ENCODE data around the gene PRKCH. TPM values are rescaled to one million over a fixed set of nuclear protein-coding genes. Genes with fewer than 3 reads are reported as not detected.

Gene PRKCH
- 117 and 147 TPM in 2 replicates for total RNA-seq

GRCh38 chr14:61321385-61322010 is at the start of gene PRKCH:
Gene PRKCH, plus strand, starts transcription at chr14:61321579. Its CDS starts 523 bp downstream, at chr14:61322102.
- no peak for DNase-seq (ENCODE audit: extremely low read depth, low read depth, low spot score)

- no peak for DNase-seq (ENCODE audit: extremely low read depth, low read depth, low spot score)
Measured at GRCh38 chr14:61277232-61277631, 44.1 kb upstream of the PRKCH start.

DNA sequence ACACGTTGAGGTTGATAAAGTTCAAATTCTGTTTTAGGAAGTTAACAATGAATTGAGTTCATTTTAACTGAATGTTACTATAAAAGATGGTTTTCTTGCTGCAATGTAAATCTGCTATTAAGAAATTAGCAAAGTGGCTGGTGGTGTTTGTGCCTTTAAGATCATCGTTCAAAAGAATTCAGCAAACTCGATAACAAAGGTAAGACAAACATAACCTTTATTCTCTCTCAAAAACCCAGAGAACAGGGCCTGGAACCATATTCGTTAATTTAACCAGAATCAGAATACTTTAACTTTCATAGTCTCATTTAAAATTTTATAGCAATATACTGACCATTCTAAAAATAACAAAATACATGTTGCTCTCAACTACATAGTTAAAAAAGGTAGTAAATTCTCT is 43.6 kb upstream of the PRKCH start:
- no peak for DNase-seq (ENCODE audit: extremely low read depth, low read depth, low spot score)

GRCh38 chr14:61279082-61279481 is 42.3 kb upstream of the PRKCH start:
- DNase-seq (ENCODE audit: extremely low read depth, low read depth, low spot score) = no peak

DNA sequence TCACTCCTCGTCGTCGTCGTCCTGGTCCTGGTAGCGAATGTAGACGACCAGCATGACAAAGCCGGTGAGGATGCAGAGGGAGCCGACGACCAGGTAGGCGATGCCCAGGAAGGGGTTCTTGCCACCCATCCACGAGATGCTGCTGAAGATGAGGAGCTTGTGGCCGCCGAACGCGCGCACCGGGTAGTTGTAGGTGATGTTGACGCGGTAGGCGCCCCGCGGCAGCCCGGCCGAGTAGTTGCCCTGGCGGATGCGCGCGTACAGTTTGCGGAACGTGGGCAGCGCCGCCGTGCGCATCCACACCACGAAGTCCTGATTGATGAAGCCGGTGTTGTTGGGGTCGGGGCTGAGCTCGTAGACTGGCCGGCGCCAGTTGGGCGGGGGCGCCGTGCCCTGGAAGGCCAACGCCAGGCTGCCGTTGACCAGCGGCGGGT is 41.3 kb upstream of the PRKCH start:
- DNase-seq (ENCODE audit: extremely low read depth, low read depth, low spot score) = no peak

- DNase-seq (ENCODE audit: extremely low read depth, low read depth, low spot score) = no peak
Measured at GRCh38 chr14:61280526-61281185, 40.7 kb upstream of the PRKCH start.

DNA sequence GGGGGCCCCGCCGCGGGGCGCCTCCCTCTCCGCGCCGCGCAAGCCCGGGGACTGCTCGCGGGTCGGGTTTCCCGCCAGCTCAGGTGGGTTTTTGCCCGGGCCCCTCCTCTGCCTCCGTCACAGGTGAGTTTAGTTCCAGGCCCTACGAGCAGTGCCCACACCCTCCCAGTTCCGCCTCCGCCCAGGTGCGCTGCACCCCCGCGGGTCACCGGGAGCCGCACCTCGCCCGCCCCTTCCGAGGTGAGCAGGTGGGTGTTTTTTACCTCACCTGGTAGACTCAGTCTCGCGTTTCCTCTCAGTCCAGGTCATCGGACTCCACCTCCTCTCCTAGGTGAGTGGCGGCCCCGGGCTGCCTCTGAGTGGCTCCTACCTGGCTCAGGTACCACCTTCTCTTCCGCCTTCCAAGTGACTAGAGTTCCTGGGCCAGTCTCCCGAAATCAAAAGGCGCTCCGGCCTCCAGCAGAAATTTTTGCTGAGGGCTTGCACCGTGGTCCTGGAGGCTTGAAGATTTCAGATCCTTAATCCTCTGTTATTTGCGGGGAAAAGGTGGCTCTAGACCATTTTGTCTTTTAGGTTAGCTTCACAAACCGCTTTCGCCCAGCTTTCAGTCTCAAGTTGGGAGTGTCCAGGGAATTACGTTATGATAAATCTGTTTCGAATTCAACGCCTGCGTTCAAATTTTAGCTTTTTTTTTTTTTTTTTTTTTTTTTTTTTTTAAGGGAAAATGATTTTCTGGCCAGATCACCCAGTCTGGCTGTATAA is 40.0 kb upstream of the PRKCH start, which contains the start of gene TMEM30B:
Gene TMEM30B (minus strand): TSS at position 153 of the 762 bp plus-strand sequence. CDS start 191 bp downstream, outside the sequence.
- no peak for DNase-seq (ENCODE audit: extremely low read depth, low read depth, low spot score)

DNA sequence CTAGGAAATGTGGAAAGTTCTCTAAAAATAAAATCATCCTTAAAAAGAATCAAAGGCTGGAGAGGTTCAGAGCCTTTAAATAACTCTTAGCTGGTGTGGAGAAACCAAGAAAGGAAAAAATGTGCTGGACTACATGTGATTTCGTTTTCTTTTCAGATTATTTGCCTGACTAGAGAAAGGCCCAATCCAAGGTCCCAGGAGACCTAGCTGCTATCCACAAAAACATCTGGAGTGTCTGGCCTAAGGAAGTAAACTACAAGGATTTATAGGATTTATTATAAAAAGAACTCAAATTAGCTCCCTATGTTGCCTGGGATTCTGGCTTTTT is 39.5 kb upstream of the PRKCH start:
- DNase-seq (ENCODE audit: extremely low read depth, low read depth, low spot score) = no peak

GRCh38 chr14:61282746-61283145 is 38.6 kb upstream of the PRKCH start:
- DNase-seq (ENCODE audit: extremely low read depth, low read depth, low spot score) = no peak

DNA sequence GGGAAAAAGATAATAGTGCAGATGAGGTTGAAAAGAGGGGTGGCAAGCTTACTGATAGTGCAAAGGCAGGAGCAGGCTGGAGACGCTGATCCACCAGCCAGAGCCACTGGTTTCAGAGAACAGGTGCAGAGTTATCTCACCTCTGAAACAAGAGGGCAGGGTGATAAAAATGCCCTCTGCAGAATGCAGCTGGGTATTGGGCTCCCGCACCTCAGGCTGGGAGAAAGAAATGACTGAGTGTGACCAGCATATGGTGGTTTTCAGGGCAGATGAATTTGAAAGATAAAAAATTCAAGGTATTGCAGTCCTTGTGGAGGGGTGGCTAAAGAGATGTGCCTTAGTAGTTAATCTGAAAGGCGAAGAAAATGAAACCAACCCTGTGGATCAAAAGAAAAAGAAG is 37.4 kb upstream of the PRKCH start:
- DNase-seq (ENCODE audit: extremely low read depth, low read depth, low spot score) = no peak

- no peak for DNase-seq (ENCODE audit: extremely low read depth, low read depth, low spot score)
Measured at GRCh38 chr14:61285364-61285763, 36.0 kb upstream of the PRKCH start.

- no peak for DNase-seq (ENCODE audit: extremely low read depth, low read depth, low spot score)
Measured at GRCh38 chr14:61287196-61287595, 34.2 kb upstream of the PRKCH start.

DNA sequence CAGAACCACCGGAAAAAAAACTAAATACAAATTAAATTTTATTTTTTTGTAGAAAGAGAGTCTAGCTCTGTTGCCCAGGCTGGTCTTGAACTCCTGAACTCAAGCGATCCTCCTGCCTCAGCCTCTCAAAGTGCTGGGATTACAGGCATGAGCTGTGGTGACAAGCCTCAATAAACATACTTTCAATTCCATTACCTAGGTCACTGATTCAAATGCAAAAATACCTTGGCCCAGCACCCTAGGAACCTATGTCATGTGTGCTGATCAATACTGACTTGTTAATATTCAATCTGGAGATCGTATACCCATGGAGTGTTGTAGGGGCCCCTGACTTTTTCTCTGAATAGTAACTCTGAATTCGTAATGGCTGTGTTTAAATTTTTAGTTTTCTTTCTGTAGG is 33.2 kb upstream of the PRKCH start:
- DNase-seq (ENCODE audit: extremely low read depth, low read depth, low spot score) = no peak

DNA sequence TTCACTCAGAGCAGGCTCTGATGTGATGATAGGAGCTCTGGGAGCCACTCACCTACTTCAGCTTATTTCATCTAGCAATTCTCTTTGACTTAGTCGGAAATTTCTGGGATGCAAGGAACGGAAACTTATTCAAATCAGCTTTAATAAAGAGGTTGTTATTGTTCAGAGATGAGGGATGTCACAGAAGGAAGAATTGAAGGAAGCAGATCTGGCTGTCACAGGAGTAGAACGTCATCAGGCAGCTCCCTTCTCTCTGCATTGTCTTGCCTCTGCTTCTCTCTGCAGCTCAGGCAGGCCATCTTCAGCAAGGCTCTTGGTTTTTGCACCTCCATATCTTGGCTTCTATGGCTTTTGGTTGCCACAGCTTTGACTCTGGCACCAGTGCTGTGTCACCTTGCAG is 32.7 kb upstream of the PRKCH start:
- DNase-seq (ENCODE audit: extremely low read depth, low read depth, low spot score) = no peak

- DNase-seq (ENCODE audit: extremely low read depth, low read depth, low spot score) = no peak
Measured at GRCh38 chr14:61290701-61291100, 30.7 kb upstream of the PRKCH start.

GRCh38 chr14:61296151-61296550 is 25.2 kb upstream of the PRKCH start:
- DNase-seq (ENCODE audit: extremely low read depth, low read depth, low spot score) = no peak

DNA sequence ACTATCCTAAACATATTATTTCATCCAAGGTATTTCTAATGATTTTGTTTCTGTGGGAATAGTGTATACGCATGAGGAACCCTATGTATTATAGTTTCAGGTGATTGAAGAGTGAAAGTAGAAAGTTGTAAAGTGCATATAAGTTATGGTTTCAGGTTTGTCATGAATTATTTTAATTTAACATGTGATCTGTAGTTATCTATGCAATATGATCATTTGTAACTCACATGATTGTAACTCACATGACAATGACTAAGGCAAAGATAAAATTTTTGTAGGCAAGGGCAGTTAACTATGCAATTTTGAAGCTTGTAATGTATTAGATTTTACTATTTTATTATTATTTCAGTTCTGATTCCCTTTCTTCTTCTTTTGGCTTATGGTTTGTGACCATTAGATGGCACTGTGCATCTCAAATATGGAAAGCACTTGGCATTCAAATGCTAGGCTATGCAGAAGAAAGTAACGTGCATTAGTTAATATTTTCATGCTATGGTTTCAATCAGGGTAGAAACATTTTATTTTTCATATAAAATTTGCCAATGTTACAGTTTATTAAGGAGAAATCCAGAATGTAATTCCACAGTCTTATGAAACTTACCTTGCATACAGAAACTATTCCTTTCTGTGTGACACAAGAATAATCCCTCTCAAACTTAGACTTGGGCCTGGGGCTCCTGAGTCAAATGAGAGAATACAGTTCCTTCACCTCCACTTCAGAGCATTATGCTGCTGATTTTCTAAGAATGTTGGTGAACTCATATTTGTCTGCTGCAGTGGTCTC is 24.5 kb upstream of the PRKCH start:
- DNase-seq (ENCODE audit: extremely low read depth, low read depth, low spot score) = no peak

GRCh38 chr14:61297581-61297980 is 23.8 kb upstream of the PRKCH start:
- DNase-seq (ENCODE audit: extremely low read depth, low read depth, low spot score) = no peak

DNA sequence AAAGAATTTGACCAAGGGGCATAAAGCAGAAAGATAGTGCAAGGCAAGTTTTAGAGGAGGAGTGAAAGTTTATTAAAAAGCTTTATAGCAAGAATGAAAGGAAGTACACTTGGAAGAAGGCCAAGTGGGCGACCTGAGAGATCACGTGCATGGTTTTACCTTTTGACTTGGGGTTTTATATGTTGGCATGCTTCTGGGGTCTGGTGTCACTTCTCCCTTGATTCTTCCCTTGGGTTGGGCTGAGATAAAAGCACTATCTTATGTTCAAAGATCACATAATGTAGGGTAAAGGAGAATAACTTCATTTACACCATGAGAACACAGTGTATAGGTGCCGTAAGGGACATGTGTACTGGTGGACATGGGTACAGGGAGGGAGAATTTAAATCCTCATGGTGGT is 22.6 kb upstream of the PRKCH start:
- DNase-seq (ENCODE audit: extremely low read depth, low read depth, low spot score) = no peak

DNA sequence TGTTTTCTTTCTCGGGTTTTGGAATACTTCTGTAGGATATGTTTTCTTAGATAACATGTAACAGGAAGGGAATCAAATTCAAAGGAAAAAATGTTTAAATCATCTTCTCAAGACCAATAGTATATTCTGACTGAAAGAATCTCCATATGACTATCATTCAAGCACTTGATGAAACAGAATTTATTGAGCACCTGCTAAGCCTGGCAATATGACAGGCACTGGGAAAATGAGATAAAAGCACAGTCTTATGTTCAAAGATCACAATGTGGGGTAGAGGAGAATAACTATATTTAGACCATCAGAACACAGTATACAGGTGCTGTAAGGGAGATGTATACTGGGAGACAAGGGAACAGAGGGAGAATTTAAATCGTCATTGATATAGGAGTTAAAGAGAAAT is 21.2 kb upstream of the PRKCH start:
- no peak for DNase-seq (ENCODE audit: extremely low read depth, low read depth, low spot score)

- no peak for DNase-seq (ENCODE audit: extremely low read depth, low read depth, low spot score)
Measured at GRCh38 chr14:61300754-61301153, 20.6 kb upstream of the PRKCH start.
